Activated CD8-positive, alpha-beta memory T cell treated with anti-CD3 and anti-CD28 coated beads, Interleukin-2, amount 50 U/mL, for 24 hours (primary cell): ENCODE results near the gene SLC4A2.

Experiments
- DNase-seq: peaks from one replicate; pipeline ENCODE4 v3.0.0-alpha.2; 2020; ENCODE audit errors: extremely low read depth

Gene SLC4A2

DNA sequence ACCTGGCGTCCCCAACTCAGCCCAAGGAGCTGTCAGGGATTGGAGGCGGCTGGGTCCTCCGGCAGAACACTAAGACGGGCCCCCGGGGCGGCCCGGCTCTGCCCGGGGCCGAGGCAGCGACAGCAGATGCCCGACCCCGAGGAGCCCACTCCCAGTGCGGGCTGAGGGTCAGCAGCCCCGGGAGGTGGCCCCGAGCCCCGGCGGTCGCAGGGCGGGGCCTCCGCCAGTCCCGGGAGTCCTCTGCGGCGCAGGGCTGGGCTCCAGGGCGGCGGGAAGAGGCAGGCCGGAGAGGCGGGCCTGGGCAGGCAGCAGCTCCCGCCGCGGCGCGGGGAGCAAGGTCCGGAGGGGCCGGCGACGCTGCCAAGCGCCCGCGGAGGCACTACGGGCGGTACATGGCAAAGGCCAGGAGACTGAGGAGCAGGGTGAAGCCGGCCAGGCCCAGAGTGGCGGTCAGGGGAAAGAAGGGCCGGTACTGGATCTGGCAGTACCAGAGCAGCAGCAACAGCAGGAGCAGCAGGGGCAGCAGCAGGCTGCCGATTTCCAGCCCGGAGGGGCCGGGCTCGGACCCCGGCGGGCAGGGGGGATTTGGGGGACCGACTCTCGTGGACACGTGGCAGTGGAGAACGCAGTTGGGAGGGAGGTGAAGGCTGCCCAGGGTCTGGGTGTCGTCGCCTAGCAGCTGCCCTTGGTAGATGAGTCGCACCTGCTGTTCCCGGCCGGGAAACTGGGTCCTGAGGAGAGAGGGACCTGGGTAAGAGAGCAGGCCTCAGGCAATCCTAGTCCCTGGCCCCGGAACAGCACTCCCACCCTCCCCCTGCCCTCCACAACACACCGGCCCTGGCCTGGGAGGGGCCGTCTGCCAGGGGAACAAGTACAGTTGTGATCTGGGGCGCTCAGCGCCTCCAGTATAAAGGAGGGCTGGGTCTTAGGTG, 22.0 kb downstream of the SLC4A2 start:
- DNase-seq: no peak

DNA sequence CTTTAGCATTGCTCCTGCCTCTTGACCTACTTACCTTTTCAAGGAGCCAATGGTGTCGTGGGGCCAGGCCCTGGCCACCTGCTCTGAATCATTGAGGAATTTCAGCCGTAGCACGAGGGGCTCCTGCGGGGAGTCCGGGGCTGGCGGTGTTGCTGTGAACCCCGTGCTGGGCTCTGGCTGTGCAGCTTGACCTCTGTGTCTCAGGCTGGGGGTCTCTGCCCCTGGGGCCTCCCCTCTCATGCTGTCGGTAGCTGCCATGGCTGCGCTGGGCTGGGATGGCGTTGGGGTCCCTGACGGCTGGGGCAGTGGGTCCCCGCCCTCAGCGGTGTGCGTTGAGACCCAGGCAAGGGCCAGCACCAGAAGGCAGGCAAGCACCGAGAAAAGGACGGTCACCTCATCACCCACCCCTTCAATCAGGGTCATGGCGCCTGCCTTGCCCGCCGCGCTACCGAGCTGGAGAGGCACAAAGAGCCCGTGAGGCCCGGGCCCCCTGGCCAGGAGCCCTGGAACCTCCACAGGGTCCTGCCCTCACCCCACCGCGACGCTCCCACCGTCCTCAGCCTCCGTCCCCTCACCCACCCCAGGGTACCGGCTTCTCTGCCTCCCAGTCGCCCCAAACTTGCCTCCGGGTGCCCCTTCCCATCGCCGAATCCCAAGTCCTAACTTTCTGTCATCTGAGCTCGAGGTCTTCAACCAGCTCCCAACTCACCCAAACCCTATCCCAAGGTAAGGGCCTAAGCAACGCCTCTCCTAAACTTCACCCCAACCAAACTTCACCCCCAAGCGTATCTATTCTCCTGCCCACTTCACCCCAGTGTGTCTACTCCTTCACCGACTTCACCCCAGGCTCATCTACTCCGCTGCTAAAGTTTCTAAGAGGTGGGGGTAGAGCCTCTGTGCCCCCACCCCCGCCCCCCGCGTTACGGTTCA, 23.0 kb downstream of the SLC4A2 start:
- no peak for DNase-seq

DNA sequence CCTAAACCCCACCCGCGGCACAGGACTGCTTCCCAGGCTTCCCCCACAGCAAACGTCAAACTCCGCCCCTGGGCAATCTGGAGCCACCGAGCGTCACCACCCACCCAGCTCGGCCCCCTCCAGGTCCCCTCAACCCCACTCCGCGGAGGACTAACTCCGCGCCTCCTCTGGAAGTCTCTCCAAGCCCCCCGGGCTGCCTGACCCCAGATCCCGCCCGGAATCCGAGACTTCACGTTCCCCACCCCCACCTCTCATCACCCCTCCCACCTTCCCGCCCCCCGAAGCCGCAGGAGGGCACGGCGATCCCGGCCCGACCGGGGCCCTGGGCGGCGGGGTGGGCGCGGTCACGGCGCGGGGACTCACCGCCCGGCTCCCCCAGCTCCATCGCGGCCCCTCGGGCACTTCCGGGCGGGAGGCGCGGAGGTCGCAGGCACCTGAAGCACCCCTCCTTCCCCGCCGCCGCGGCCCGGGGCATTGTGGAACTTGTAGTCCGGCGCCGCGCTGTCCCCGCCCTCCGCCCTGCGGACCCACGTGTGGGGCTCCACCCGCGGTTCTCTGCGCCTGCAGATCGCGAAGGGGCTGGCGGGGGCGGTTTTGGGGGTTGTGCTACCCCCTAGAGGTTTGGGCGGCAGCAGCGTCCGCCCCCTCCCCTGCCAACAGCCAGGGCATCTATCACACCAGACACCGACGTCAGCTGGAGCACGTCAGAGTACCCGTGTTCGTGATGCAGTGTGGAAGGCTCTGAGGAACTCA, 23.9 kb downstream of the SLC4A2 start, which contains the start of gene TMUB1:
TSS of gene TMUB1 (minus strand) at position 423 of the 753 bp plus-strand sequence. CDS start 930 bp downstream, outside the sequence.
- peak; percentile 59 for DNase-seq

DNA sequence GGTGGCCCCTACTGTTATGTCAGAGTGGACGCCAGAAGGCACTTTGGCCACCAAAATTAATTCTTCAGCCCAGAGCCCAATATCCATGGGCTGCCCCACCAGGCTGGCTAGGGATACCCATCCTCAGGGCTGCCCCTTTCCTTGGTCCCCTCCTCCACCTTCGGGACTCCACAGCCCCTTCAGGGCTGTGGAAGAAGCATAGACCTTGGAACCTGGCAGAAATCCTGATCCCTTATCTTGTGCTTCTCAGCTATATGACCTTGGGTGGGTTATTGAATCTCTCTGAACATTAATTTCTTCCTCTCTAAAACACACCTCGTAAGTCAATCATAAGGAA, 24.4 kb downstream of the SLC4A2 start:
- no peak for DNase-seq

DNA sequence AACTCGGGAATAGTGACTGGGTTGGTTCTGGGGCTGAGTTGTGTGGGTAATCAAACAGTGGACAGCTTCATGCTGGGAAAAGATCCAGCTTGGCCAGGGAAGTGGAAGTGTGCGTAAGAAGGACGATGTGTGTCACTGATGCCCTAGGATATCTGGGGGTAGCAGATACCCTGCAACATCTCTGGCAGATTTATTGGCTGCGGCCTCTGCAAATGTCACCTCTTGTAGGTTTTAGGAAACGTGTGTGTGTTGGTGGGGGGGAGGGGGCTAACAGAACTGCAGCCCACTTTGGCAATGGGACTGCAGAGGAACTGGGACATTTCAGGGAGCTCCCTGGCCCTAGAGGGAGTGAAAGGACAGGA, 25.9 kb downstream of the SLC4A2 start:
- DNase-seq: no peak

DNA sequence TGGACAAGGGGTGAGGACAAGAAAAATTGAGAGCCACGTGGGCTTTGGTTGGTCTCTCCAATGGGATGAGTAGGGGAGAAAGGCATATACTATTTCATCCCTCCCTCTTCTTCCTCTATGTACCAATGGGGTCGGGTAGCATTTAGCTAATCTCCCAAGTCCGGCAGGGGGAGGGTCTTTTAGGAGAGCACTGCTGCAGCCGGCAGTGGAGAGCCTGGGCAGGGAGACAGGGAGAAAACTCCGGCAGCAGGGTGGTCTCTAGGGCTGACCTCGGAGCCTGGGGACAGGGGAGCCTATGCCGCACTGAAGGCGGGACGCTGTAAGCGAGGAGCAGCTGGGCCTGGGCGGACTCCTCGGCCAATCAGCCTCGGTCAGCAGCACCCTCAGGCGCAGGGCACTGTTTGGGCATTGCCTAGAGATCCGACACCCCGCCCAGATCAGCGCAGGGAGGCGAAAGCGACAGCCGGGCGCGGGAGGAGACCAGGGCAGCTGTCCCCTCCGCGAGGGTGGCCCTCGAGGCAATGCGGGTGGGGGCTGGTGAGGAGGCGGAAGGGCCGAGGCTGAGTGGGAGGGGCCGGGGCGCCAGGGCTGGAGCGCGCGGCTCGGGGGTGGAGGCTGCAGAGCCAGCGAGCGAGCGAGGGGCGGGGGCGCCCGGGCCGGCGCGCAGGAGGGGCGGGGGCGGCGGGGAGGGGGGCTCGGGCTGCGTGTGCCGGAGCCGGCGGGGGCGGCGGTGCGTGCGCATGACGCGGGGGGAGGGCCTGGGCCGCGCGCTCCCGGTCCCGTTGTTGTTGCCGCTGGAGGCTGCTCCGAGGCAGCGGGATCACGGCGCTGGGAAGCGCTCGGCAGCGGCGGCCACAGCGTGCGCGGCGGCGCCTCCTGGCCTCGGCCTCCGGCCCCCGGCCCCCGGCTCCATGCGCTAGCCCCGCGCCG, 26.6 kb downstream of the SLC4A2 start, which contains the start of gene AGAP3:
TSS of gene AGAP3 (plus strand) at position 785 of the 930 bp plus-strand sequence. CDS start 267 bp downstream, outside the sequence.
- no peak for DNase-seq

DNA sequence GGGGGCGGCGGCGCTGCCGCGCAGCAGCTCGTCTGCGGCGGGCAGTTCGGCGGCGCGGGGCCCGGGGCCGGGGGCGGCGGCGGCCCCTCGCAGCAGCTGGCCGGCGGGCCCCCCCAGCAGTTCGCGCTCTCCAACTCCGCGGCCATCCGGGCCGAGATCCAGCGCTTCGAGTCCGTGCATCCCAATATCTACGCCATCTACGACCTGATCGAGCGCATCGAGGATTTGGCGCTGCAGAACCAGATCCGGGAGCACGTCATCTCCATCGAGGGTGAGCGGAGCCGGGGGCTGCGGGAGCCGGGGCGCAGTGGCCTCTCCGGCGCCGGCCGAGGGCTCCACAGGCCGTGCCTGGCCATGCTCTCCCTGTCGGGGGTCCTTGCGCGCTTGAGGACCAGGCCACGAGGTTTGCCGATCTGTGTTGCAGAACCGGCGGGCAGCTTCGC, 27.4 kb downstream of the SLC4A2 start:
- no peak for DNase-seq

DNA sequence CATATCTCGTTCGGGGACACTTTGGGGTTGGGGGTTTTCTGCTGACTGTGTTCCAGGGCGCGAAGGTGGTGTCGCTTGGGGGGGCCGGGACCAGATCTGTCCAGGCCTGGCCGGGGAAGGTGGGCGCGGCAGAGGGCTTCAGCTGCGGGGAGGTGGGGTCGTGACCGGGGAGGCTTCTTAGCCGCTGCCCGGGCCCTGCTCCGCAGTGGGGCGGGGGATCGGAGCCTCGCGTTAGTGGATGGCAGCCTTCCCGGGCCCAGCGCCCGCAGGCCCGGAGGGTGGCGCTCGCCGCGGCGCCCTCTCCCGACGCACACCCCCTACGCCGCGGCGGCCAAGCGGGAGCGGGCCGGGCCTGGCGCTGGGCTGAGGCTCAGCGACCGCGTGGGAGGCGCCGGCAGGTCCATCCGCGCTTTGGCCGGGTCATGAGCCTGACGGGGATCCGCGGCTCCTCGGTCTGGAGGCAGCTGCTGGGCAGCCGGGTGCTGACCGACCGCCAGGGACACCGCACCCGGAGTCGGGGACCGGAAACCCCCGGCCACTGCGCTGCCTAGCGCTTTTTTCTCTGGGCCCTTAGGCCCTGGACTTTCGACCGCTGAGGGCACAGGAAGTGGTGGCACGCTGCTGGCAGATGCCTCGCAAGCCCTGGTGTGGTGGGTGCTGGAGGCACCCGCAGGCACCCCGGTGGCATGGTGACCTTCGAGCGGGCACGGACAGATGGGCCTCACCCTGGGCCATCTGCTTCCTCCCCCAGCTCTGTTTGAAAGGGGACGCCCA, 28.0 kb downstream of the SLC4A2 start:
- DNase-seq: no peak

DNA sequence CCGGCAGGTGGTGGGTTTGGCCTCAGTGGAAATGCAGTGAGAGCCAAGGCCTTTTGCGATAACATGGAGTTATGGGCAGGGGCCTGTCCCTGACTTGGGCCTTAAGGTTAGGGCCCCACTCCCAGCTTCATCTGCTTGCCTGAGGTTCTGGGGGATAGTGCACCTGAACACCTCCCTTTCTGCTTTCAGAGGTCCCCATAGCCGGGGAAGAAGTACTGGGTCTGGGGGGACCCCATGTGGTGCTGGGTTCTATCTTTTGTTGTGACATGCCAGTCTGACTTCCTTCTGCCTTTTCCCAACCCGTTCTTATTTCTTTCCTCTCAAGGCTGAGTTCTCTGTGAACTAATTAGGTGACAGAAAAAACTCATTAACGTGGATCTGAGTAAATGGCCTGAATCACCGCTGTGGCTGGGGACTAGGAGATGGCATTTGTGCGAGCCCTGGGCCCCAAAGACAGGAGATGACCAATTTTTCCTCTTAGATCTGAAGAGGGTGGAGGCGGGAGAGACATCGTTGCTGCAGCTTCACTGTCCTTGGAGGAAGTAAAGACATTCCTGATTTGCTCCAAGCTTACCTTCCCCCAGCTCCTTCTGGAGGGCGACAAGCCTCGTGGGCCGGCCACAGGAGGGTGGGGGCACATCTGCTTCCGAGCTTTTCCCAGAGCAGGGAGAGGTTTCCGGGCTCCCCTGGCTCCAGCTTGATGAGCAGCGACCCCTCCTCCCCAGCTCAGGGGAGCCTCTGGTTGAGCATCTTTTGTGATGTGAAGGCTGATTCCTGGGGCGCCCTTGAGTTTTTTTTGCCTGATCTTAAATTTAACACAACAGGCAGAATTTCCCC, 28.8 kb downstream of the SLC4A2 start:
- DNase-seq: no peak

DNA sequence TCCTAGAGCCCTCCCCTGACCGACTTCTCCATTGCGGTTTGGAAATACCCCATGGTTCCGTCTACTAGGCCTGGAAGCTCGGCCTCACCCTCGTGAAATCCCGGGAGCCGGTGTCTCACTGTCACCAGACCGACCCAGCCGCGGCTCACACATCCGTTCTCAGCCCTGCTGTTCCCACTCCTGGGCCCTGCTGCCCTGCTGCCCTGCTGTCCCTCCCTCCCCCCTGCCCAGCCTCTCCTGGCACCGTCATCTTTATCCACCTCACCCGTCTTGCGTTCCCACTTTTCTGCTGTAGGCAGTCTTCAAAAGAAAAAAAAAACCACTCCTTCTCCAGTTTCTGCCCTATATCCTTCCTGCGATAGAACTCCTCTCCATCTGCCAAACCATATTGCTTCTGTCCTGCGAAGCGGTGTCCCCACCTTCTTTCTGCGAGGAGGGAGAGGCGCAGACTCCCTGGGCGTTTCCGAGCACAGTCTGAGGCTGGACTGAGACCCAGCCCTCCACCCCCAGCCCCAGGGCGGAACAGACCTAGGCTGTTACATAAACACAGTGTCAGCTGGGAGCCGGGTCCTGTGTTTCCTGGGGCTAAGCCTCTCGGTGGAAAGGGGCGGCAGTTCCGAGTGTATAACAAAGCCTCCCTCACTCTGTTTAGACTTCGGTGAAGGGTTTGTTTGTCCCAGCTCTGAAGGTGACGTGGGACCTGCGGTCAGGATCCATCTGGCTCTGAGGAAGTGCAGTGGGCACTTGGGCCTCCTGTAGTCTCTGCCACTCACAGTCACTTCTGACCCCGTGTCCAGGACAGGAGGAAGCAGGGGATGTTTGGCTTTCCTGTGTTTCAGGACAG, 29.7 kb downstream of the SLC4A2 start:
- DNase-seq: no peak

DNA sequence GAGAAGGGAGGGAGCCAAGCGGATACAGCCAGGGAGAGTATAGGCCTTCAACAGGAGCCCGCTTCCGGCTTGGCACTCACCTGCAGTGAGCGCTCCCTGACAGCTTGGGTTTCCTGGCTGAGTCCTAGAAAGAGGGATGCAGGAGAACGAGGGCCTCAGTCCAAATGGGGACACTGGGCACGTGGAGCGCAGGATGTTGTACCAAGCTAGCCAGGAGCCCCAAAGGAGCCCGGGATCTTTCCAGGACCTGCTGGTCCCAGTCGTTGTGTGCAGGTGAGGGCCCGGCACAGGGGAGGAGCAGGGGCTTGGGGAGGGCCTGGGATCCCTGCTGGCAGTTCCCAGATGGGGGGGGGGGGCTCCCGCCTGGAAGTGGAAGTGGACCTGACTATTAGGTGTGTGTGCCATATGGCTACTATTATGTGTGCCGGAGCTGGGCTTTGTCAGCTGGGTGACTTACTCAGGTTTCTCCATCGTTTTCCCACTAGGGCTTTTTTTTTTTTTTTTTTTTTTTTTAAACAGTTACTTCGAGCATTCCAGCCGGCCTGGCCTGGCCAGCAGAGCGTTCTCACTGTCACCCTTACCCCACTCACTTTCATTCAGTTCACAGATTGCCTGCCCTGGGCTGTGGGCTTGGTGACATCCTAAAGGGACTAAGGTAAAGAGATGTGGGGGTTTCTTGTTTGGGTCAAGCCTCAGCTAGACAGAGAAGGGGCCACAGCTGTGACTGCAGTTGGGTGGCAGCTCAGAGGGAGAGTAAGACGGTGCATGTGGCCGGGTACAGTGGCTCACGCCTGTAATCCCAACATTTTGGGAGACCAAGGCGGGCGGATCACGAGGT, 30.7 kb downstream of the SLC4A2 start:
- no peak for DNase-seq

DNA sequence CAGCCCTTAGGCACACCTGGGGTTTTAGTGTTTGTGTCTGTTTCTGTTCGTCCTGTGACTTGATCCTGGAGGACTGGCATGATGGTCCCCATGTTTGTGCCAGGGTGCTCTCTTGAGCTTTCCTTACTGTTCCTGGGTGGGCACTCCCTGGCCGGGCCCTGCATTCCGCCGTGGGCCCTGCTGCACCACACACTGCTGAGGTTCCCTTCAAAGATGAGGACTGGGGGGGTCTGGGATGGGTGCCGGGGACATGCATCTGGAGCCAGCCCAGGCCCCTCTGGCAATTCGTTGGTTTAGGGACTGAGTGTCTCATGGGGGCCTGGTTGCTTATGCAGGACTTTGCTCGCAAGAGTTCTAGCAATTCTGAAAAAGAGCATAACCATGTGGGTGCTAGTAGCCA, 31.6 kb downstream of the SLC4A2 start:
- DNase-seq: no peak

DNA sequence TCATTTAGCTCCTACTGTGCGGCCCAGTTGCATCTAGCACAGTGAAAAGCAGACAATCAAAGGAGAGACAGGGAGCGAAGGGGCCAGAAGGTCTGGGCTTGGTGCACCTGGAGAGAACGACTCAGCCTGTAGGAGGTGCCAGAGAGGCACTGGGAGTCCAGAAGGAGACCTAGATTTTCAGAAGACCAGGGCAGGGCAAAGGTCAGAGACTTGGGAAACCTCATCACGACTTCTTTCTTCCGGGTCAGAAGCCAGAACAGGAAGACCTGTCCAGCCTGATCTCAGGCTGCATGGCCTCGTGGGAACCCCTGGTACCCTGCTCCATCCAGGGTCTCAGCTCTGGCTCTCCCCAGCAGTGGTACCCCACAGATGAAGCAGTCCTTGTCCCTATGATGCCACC, 32.0 kb downstream of the SLC4A2 start:
- DNase-seq: no peak

DNA sequence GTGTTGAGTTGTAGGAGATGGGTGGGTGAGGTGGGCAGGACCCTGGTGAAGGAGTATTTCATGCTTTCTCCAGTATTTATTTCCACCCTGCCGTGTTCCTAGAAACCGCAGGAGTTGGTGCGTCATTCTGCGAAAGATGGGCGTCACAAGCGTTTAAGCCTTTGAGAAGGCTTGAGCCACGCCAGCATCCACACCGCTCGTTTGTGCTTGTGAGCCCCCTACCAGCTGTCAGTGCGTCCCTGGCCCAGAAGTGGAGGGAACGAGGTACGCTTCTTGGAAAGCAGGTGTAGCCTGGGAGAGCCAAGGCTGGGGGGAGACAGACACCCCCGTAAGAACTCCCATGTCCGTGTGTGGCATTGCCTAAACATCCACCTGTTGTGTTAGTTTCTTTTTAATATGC, 32.6 kb downstream of the SLC4A2 start:
- DNase-seq: no peak

DNA sequence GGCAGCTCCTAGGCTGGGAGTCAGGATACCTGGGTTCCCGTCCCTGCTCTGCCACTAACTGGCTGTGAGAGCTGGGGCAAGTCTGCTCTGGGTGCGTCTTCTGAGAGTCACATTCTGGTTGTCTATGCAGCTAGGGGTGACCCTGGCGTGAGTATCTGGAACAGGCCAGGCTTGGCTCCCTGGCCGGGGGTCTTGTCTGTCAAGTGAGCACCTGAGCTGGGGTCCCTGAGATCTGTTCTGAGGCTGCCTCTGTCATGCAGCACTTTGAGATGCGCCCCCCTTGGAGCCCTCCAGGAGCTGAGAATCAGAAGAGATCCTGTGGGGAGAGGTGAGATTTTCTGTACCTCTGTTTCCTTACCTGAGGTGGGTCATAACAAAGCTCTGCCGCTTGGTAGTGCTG, 34.4 kb downstream of the SLC4A2 start:
- no peak for DNase-seq

DNA sequence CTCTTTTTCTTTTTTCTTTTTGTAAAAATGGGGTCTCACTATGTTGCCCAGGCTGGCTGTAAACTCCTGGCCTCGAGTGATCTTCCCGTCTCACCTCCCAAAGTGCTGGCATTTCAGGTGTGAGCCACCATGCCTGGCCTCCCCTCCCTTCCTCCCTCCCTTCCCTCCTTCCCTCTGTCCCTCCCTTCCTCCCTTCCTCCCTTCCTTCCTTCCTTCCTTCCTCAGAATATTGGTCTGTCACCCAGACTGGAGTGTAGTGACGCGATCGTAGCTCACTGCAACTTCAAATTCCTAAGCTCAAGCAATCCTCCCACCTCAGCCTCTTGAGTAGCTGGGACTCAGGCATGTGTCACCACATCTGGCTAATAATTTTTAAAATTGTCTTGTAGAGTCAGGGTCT, 35.3 kb downstream of the SLC4A2 start:
- DNase-seq: no peak
